Kasumi-1 (cell line): ENCODE measurements around the gene IDH2.
A peak's percentile ranks its signal among the peaks of the same experiment; 100 is the strongest.
"Not testable (repeated sequence)": the region's sequence is repeated elsewhere in the genome, so short reads cannot be mapped to it uniquely, and the experiment has no call there.

ENCODE experiments used
- DNase-seq, 2 experiments: peaks; one replicate each; lab custom pipeline; 2025; lab: John Stamatoyannopoulos, UW

IDH2 gene

GRCh38 chr15:90083954-90084607, 18.2 kb downstream of the IDH2 start:
- no peak for DNase-seq

GRCh38 chr15:90083419-90083818, 18.8 kb downstream of the IDH2 start:
- no peak for DNase-seq

- DNase-seq = peak; percentile 59 to 64
These were observed 20.0 kb downstream of the IDH2 start for GRCh38 chr15:90082140-90082715.

GRCh38 chr15:90080818-90081393, 21.4 kb downstream of the IDH2 start:
- DNase-seq = no peak

GRCh38 chr15:90080458-90080755, 21.9 kb downstream of the IDH2 start:
- no peak for DNase-seq

- DNase-seq = no peak
These were observed 22.4 kb downstream of the IDH2 start for GRCh38 chr15:90079619-90080457.

- no peak for DNase-seq
These were observed 23.3 kb downstream of the IDH2 start for GRCh38 chr15:90078965-90079364.

GRCh38 chr15:90076716-90077115, 25.6 kb downstream of the IDH2 start:
- no peak for DNase-seq

GRCh38 chr15:90075420-90076289, 26.6 kb downstream of the IDH2 start:
- no peak for DNase-seq

GRCh38 chr15:90074916-90075315, 27.4 kb downstream of the IDH2 start:
- DNase-seq = no peak

GRCh38 chr15:90074023-90074422, 28.2 kb downstream of the IDH2 start:
- no peak for DNase-seq

- DNase-seq = no peak
These were observed 29.2 kb downstream of the IDH2 start for GRCh38 chr15:90072978-90073640.

GRCh38 chr15:90071220-90071807, 31.0 kb downstream of the IDH2 start:
- DNase-seq = peak; percentile 83 to 86

GRCh38 chr15:90070623-90071022, 31.6 kb downstream of the IDH2 start:
- DNase-seq = not testable (repeated sequence)

GRCh38 chr15:90067953-90068606, 34.2 kb downstream of the IDH2 start:
- no peak for DNase-seq

- DNase-seq = no peak
These were observed 34.9 kb downstream of the IDH2 start for GRCh38 chr15:90067181-90067952.

GRCh38 chr15:90065682-90066049, 36.6 kb downstream of the IDH2 start:
- DNase-seq = no peak

- peak; percentile 37 to 49 for DNase-seq
These were observed 37.2 kb downstream of the IDH2 start for GRCh38 chr15:90064911-90065681.

GRCh38 chr15:90063770-90064247, 38.5 kb downstream of the IDH2 start:
- DNase-seq = peak; percentile 68 to 81
